CD4-positive, alpha-beta T cell treated with Interleukin-15 for 1 hour (primary cell): Measurements from ENCODE around the gene ANKMY1.

ENCODE experiments used
- DNase-seq: peaks from one replicate; pipeline ENCODE4 v3.0.0-alpha.2; 2020

The ANKMY1 gene

GRCh38 chr2:240578488-240578887 is 20.7 kb upstream of the ANKMY1 start:
- no peak for DNase-seq

GRCh38 chr2:240578110-240578450 is 20.3 kb upstream of the ANKMY1 start:
- no peak for DNase-seq

- no peak for DNase-seq
These were observed 19.7 kb upstream of the ANKMY1 start for GRCh38 chr2:240577281-240578109.

- DNase-seq, result no peak
These were observed 18.8 kb upstream of the ANKMY1 start for GRCh38 chr2:240576436-240577205.

GRCh38 chr2:240576036-240576435 is 18.2 kb upstream of the ANKMY1 start:
- DNase-seq, result no peak

- DNase-seq, result no peak
These were observed 17.5 kb upstream of the ANKMY1 start for GRCh38 chr2:240575101-240575965.

- DNase-seq, result peak; percentile 10
These were observed 16.8 kb upstream of the ANKMY1 start for GRCh38 chr2:240574386-240575100.

- DNase-seq, result peak; percentile 14
These were observed 16.0 kb upstream of the ANKMY1 start for GRCh38 chr2:240573516-240574385.

GRCh38 chr2:240573071-240573515 is 15.3 kb upstream of the ANKMY1 start:
- DNase-seq, result peak; percentile 14

GRCh38 chr2:240572141-240573031 is 14.6 kb upstream of the ANKMY1 start:
- peak; percentile 15 for DNase-seq

GRCh38 chr2:240571314-240571973 is 13.7 kb upstream of the ANKMY1 start:
- DNase-seq, result peak; percentile 15

- DNase-seq, result peak; percentile 10
These were observed 12.9 kb upstream of the ANKMY1 start for GRCh38 chr2:240570531-240571313.

GRCh38 chr2:240569998-240570530 is 12.3 kb upstream of the ANKMY1 start:
- peak; percentile 15 for DNase-seq

- peak; percentile 18 for DNase-seq
These were observed 11.8 kb upstream of the ANKMY1 start for GRCh38 chr2:240569523-240569997.

- peak; percentile 63 for DNase-seq
These were observed 11.1 kb upstream of the ANKMY1 start for GRCh38 chr2:240568678-240569522.

- peak; percentile 56 for DNase-seq
These were observed 10.3 kb upstream of the ANKMY1 start, which contains the start of gene RNPEPL1 for GRCh38 chr2:240567872-240568677. RNPEPL1 (plus strand) TSS chr2:240568484; CDS start chr2:240568587, 103 bp downstream.
